K562 treated with DMSO at 1 percent for 24 hours (cell line): ENCODE measurements around the gene PRSS50. TPM values are rescaled to one million over a fixed set of nuclear protein-coding genes. Genes with fewer than 3 reads are reported as not detected.

Experiments used
- total RNA-seq: library from RNA; unstranded; fragments of 300-600 nt; gene quantifications from 2 replicates; pipeline ENCODE4 v1.2.3, GENCODE V29; 2022; ENCODE audit warnings: low read depth; ENCODE audit not compliant: insufficient read depth

Gene PRSS50
- not detected in 2 replicates for total RNA-seq

GRCh38 chr3:46717447-46718231 is at the start of gene PRSS50:
Gene PRSS50, minus strand, starts transcription at chr3:46717869. Its CDS starts 45 bp downstream, at chr3:46717824.

GRCh38 chr3:46701181-46701939 is 16.3 kb downstream of the PRSS50 start, which contains the start of gene TMIE:
Gene TMIE, plus strand, starts transcription at chr3:46701392. Its CDS starts 96 bp downstream, at chr3:46701488.

GRCh38 chr3:46693038-46693891 is 24.4 kb downstream of the PRSS50 start, which contains the start of gene ALS2CL:
Gene ALS2CL, minus strand, starts transcription at chr3:46693679. Its CDS starts 4,239 bp downstream, at chr3:46689440.

Other genes with a start within 250 kb of the PRSS50 start
- gene RTP3, start 219.9 kb downstream of the PRSS50 start, total RNA-seq, result not detected in 2 replicates
- gene LRRC2, start 151.6 kb downstream of the PRSS50 start, total RNA-seq, result not detected in 2 replicates
- gene FAM240A, start 105.3 kb downstream of the PRSS50 start, total RNA-seq, result not detected in 2 replicates
- 0.22 and 0.52 TPM in 2 replicates for gene ALS2CL, start 24.2 kb downstream of the PRSS50 start, total RNA-seq
- gene TMIE, start 16.5 kb downstream of the PRSS50 start, total RNA-seq, result not detected in 2 replicates
- gene MYL3, start 145.6 kb upstream of the PRSS50 start, total RNA-seq, result not detected in 2 replicates
- gene PTH1R, start 159.9 kb upstream of the PRSS50 start, total RNA-seq, result not detected in 2 replicates